ENCODE measurements around the gene ZBTB38. TPM values are rescaled to one million over a fixed set of nuclear protein-coding genes. Genes with fewer than 3 reads are reported as not detected.

ZBTB38 gene
- total RNA-seq, 1 experiment from 2014 or later, result 21.8 TPM

DNA sequence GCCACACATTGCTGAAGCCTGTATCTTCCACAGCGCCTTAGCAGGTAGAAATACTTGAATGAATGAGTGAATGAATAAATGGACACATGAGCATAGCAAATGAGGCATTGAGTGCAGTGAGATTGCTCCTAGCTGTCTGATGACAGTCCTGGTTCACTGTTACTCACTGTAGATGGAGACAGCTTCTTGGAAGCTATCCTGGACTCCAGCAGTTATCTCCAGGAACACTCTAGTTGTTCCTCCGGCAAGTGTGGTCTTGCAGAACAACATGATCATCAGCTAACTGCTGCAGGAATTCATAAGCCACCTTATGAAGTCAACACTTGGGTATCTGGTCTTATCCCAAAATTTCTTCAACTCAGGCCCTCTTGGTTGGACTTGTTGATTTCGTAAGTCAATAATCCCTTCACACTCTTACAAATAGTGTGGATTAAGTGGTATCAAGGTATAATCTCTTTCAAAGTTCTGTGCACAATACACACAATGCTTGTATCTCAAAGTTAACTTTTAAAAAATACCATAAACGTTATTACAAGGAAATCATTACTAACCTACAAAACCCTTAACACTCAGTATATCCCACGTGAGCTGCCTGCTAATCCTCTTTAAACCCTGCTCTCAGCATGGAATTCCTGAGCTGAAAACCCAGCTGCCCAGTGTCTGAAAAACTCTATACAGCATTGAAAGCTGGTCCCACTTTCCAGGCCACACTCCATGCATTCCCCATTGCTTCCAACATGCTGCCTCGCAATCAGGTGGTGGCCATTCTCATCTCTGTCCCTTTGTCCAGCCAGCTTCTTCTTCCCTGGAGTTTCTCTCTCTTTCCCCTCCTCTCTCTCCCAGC, 14.4 kb upstream of the ZBTB38 start:
- no peak overlapping the region for H3K4me2 ChIP-seq
- no peaks in the 10 kb centered on the region for H3K4me1 ChIP-seq (replicated peaks; ENCODE audit: insufficient read depth)
- no peaks in the 10 kb centered on the region for H3F3A ChIP-seq (ENCODE audit: insufficient read depth, low read depth)
- BruUV-seq (replicated peaks), result no TSS peak
- H3K4me3 ChIP-seq, result no peak overlapping the region
- peaks cover 23% of the 10 kb centered on the region for H3K27me3 ChIP-seq (ENCODE audit: insufficient read depth, low read depth)
- DNase-seq, result no peak
- no peaks in the 10 kb centered on the region for H3K9me3 ChIP-seq (ENCODE audit: insufficient read depth, low read depth)
- intact Hi-C loops (cut with micrococcal nuclease; ENCODE audit: unreplicated experiment), result no loop called here
- H3K79me2 ChIP-seq (ENCODE audit: low read depth), result no peaks in the 10 kb centered on the region
- TF ChIP-seq, protein P1, sequence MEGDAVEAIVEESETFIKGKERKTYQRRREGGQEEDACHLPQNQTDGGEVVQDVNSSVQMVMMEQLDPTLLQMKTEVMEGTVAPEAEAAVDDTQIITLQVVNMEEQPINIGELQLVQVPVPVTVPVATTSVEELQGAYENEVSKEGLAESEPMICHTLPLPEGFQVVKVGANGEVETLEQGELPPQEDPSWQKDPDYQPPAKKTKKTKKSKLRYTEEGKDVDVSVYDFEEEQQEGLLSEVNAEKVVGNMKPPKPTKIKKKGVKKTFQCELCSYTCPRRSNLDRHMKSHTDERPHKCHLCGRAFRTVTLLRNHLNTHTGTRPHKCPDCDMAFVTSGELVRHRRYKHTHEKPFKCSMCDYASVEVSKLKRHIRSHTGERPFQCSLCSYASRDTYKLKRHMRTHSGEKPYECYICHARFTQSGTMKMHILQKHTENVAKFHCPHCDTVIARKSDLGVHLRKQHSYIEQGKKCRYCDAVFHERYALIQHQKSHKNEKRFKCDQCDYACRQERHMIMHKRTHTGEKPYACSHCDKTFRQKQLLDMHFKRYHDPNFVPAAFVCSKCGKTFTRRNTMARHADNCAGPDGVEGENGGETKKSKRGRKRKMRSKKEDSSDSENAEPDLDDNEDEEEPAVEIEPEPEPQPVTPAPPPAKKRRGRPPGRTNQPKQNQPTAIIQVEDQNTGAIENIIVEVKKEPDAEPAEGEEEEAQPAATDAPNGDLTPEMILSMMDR (conservative IDR thresholded peaks at IDR 0.05), result no peak
- TF ChIP-seq EZH2 (IDR thresholded peaks at IDR 0.05; ENCODE audit: low read depth), result no peak
- no peaks in the 10 kb centered on the region for H4K20me1 ChIP-seq (ENCODE audit: insufficient read depth)
- H3K36me3 ChIP-seq (ENCODE audit: low read depth), result no peaks in the 10 kb centered on the region
- ChIA-PET CTCF (no interaction called here), POLR2A (ENCODE audit: unreplicated experiment) (interaction anchor here (0.7 kb wide), 1 partner anchor 101 kb away, joined by 6 read pairs; no protein-coding TSS in a partner anchor)
- no peaks in the 10 kb centered on the region for H3K9me2 ChIP-seq (ENCODE audit: insufficient read depth)
- no peak overlapping the region for H2AFZ ChIP-seq
- H3K27ac ChIP-seq, result no peak overlapping the region

DNA sequence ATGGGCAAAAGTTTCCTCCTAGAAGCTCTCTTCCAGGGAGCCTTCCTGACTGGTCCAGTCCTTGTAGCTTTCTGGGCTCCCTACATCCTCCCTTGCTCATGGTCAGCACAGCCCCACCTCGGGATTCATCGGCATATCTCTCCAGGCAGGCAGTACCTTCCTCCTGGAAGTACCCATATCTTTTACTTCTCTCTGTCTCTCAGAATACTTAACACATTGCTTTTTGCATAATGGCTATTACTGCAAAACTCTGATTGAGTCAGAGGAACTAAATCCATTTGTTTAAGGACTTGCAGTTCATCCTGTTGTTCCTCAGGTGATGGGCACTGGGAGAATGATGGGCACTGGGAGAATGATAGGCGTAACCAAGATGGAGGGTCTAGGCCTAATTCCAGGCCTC, 13.8 kb upstream of the ZBTB38 start:
- no TSS peak for BruUV-seq (replicated peaks)
- intact Hi-C loops (cut with micrococcal nuclease; ENCODE audit: unreplicated experiment), result no loop called here
- Histone ChIP-seq H3K9me2 (ENCODE audit: insufficient read depth) (no peaks in the 10 kb centered on the region), H3K4me2 (no peak overlapping the region), H3K27ac (no peak overlapping the region), H3K36me3 (ENCODE audit: low read depth) (no peaks in the 10 kb centered on the region), H2AFZ (no peak overlapping the region), H3K27me3 (ENCODE audit: insufficient read depth, low read depth) (peaks cover 23% of the 10 kb centered on the region), H3K9me3 (ENCODE audit: insufficient read depth, low read depth) (no peaks in the 10 kb centered on the region), H3F3A (ENCODE audit: insufficient read depth, low read depth) (no peaks in the 10 kb centered on the region), H4K20me1 (ENCODE audit: insufficient read depth) (no peaks in the 10 kb centered on the region), H3K79me2 (ENCODE audit: low read depth) (no peaks in the 10 kb centered on the region), H3K4me1 (replicated peaks; ENCODE audit: insufficient read depth) (no peaks in the 10 kb centered on the region), H3K4me3 (no peak overlapping the region)
- DNase-seq, result no peak
- ChIA-PET POLR2A (ENCODE audit: unreplicated experiment) (no interaction called here), CTCF (no interaction called here)
- TF ChIP-seq, protein P1 (conservative IDR thresholded peaks at IDR 0.05), result no peak
- no peak for TF ChIP-seq EZH2 (IDR thresholded peaks at IDR 0.05; ENCODE audit: low read depth)

DNA sequence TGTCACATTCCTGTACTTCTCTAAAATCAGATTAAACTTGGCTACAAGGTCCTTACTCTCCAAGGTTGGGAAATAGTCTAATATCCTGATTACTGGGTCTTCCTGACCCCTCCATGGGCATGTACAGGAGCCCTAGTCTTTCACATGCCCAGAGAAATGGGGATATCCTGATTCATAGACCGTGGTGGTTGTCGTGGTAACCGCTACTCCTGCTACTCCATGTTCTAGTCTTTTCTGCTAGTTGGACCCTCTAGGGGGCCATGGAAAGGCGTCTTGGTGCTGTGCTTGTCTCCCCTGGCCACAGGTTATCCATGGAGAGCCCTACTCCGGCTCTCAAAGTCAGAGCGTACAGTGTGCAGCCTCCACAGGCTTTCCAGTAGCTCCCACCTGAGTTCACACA, 13.1 kb upstream of the ZBTB38 start:
- intact Hi-C loops (cut with micrococcal nuclease; ENCODE audit: unreplicated experiment), result no loop called here
- Histone ChIP-seq H3K9me3 (ENCODE audit: insufficient read depth, low read depth) (no peaks in the 10 kb centered on the region), H3K9me2 (ENCODE audit: insufficient read depth) (no peaks in the 10 kb centered on the region), H4K20me1 (ENCODE audit: insufficient read depth) (no peaks in the 10 kb centered on the region), H3K27me3 (ENCODE audit: insufficient read depth, low read depth) (peaks cover 23% of the 10 kb centered on the region), H2AFZ (no peak overlapping the region), H3K4me3 (no peak overlapping the region), H3K4me2 (no peak overlapping the region), H3K79me2 (ENCODE audit: low read depth) (no peaks in the 10 kb centered on the region), H3K36me3 (ENCODE audit: low read depth) (no peaks in the 10 kb centered on the region), H3K4me1 (replicated peaks; ENCODE audit: insufficient read depth) (no peaks in the 10 kb centered on the region), H3F3A (ENCODE audit: insufficient read depth, low read depth) (no peaks in the 10 kb centered on the region), H3K27ac (no peak overlapping the region)
- no TSS peak for BruUV-seq (replicated peaks)
- ChIA-PET POLR2A (ENCODE audit: unreplicated experiment) (interaction anchor here (0.5 kb wide), 1 partner anchor 123 kb away, joined by 5 read pairs; no protein-coding TSS in a partner anchor), CTCF (no interaction called here)
- TF ChIP-seq, protein P1 (conservative IDR thresholded peaks at IDR 0.05), result no peak
- TF ChIP-seq EZH2 (IDR thresholded peaks at IDR 0.05; ENCODE audit: low read depth), result no peak
- no peak for DNase-seq
